ENCODE data around the gene KHDRBS2. TPM values are rescaled to one million over a fixed set of nuclear protein-coding genes. Genes with fewer than 3 reads are reported as not detected.

The KHDRBS2 gene
- polyA plus RNA-seq, 1 donor (not counting 4 experiments of a cell fraction or from before 2014, with no cell fraction given): not detected

GRCh38 chr6:62288974-62289373, 2.9 kb upstream of the KHDRBS2 start:
- Histone ChIP-seq H3K9me3 (ENCODE audit: control insufficient read depth, low read depth, low read length) (no peaks in the 10 kb centered on the region), H3K4me2 (ENCODE audit: control insufficient read depth, extremely low read depth, insufficient read depth, low read depth, low read length) (no peak overlapping the region), H3K79me2 (ENCODE audit: control insufficient read depth, insufficient read depth, low read length) (no peaks in the 10 kb centered on the region), H3K9ac (ENCODE audit: control insufficient read depth, extremely low read depth, insufficient read depth, low read length) (no peak overlapping the region), H3K27me3 (ENCODE audit: control insufficient read depth, extremely low read depth, insufficient read depth, low read length) (peaks cover 11% of the 10 kb centered on the region), H4K20me1 (ENCODE audit: control insufficient read depth, extremely low read depth, insufficient read depth, low read length) (no peaks in the 10 kb centered on the region), H3K4me3 (ENCODE audit: control insufficient read depth in 2 of 3, extremely low read depth in 1 of 3, insufficient read depth in 2 of 3, low read depth in 1 of 3, low read length in 3 of 3) (no peak overlapping the region), H3K27ac (ENCODE audit: control insufficient read depth, insufficient read depth, low read length) (no peak overlapping the region), H2AFZ (ENCODE audit: control insufficient read depth, low read length) (no peak overlapping the region), H3K4me1 (ENCODE audit: control insufficient read depth, extremely low read depth, insufficient read depth, low read length) (no peaks in the 10 kb centered on the region), H3K9me1 (ENCODE audit: control insufficient read depth, extremely low read depth, insufficient read depth, low read length) (no peaks in the 10 kb centered on the region), H3K36me3 (ENCODE audit: control insufficient read depth in 2 of 2, extremely low read depth in 1 of 2, insufficient read depth in 2 of 2, low read length in 2 of 2) (no peaks in the 10 kb centered on the region)
- FAIRE-seq: no peak
- TF ChIP-seq CTCF (optimal IDR thresholded peaks at IDR 0.05 in 1 of 3, IDR thresholded peaks at IDR 0.05 in 1 of 3, conservative IDR thresholded peaks at IDR 0.05 in 1 of 3; ENCODE audit: extremely low read depth in 1 of 3, insufficient read depth in 2 of 3, low read length in 3 of 3) (no peak), EZH2 (IDR thresholded peaks at IDR 0.05; ENCODE audit: low read length) (no peak)
- dilution Hi-C loops (cut with MboI; ENCODE audit: extremely low pct_ligation_motif_present, low sequenced_read_pairs): no loop called here
- no peak for DNase-seq (ENCODE audit: low read depth, low spot score)

- Histone ChIP-seq H3K4me2 (ENCODE audit: control insufficient read depth, extremely low read depth, insufficient read depth, low read depth, low read length) (no peak overlapping the region), H3K4me1 (ENCODE audit: control insufficient read depth, extremely low read depth, insufficient read depth, low read length) (no peaks in the 10 kb centered on the region), H3K27ac (ENCODE audit: control insufficient read depth, insufficient read depth, low read length) (no peak overlapping the region), H3K9me3 (ENCODE audit: control insufficient read depth, low read depth, low read length) (no peaks in the 10 kb centered on the region), H3K79me2 (ENCODE audit: control insufficient read depth, insufficient read depth, low read length) (no peaks in the 10 kb centered on the region), H3K27me3 (ENCODE audit: control insufficient read depth, extremely low read depth, insufficient read depth, low read length) (peaks cover 11% of the 10 kb centered on the region), H2AFZ (ENCODE audit: control insufficient read depth, low read length) (no peak overlapping the region), H3K9me1 (ENCODE audit: control insufficient read depth, extremely low read depth, insufficient read depth, low read length) (no peaks in the 10 kb centered on the region), H3K4me3 (ENCODE audit: control insufficient read depth in 2 of 3, extremely low read depth in 1 of 3, insufficient read depth in 2 of 3, low read depth in 1 of 3, low read length in 3 of 3) (no peak overlapping the region), H3K36me3 (ENCODE audit: control insufficient read depth in 2 of 2, extremely low read depth in 1 of 2, insufficient read depth in 2 of 2, low read length in 2 of 2) (no peaks in the 10 kb centered on the region), H4K20me1 (ENCODE audit: control insufficient read depth, extremely low read depth, insufficient read depth, low read length) (no peaks in the 10 kb centered on the region), H3K9ac (ENCODE audit: control insufficient read depth, extremely low read depth, insufficient read depth, low read length) (no peak overlapping the region)
- dilution Hi-C loops (cut with MboI; ENCODE audit: extremely low pct_ligation_motif_present, low sequenced_read_pairs): no loop called here
- no peak for TF ChIP-seq CTCF (optimal IDR thresholded peaks at IDR 0.05 in 1 of 3, IDR thresholded peaks at IDR 0.05 in 1 of 3, conservative IDR thresholded peaks at IDR 0.05 in 1 of 3; ENCODE audit: extremely low read depth in 1 of 3, insufficient read depth in 2 of 3, low read length in 3 of 3)
- TF ChIP-seq EZH2 (IDR thresholded peaks at IDR 0.05; ENCODE audit: low read length): no peak
- FAIRE-seq (no peak), DNase-seq (ENCODE audit: low read depth, low spot score) (no peak)
Observed at GRCh38 chr6:62288562-62288961, 2.5 kb upstream of the KHDRBS2 start.
